ENCODE results near the gene ZNF418.
"Not testable (repeated sequence)": the region's sequence is repeated elsewhere in the genome, so short reads cannot be mapped to it uniquely, and the experiment has no call there.

ZNF418 gene

GRCh38 chr19:57934820-57935665, at the start of gene ZNF418:
ZNF418 (minus strand) TSS chr19:57935402; CDS start chr19:57933822, 1,580 bp downstream.
- DNase-seq (ENCODE audit: low read depth in 2 of 2) = peak; percentile 14 to 19

DNA sequence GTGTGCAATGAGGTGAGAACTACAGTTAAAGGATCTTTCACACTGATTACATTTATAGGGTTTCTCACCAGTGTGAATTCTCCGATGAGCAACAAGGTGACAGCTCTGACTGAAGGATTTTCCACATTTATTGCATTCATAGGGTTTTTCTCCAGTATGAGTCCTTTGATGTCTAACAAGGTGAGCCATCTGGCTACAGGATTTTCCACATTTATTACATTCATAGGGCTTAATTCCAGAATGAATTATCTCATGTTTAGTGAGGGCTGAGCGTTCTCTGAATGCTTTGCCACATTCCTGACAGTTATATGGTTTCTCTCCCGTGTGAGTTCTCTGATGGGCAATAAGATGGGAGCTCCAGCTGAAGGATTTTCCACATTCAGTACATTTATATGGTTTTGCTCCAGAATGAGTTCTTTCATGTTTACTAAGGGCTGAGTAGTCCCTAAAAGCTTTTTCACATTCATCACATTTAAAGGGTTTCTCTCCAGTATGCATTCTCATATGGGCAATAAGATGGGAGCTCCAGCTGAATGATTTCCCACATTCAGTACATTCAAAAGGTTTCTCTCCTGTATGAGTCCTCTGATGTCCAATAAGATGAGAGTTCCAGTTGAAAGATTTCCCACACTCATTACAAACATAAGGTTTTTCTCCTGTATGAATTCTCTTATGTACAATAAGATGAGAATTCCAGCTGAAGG, 43.5 kb upstream of the ZNF418 start:
- DNase-seq (ENCODE audit: low read depth in 2 of 2) = no peak

DNA sequence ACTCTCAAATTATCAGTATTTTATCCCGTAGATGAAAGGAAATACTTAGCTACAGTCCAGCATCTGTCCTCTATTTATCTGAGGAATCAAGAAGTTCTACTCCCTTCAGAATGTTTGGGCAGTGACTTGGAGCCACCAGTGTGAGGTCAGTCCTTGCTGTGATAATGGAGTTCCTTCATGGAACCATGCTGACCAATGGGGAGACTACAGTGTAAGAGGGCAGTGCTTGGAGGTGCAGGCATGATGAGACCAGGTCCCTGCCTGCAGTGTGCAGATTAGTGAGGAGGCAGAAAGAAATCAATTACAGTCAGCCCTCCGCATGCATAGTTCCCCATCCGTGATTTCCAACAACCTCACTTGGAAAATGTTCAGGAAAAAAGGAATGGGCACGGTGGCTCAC, 39.2 kb upstream of the ZNF418 start, which contains the start of gene C19orf18:
Gene C19orf18, minus strand, starts transcription at position 101 of the 400 bp plus-strand sequence. CDS start 102 bp downstream, outside the sequence.
- no peak for DNase-seq (ENCODE audit: low read depth in 2 of 2)

DNA sequence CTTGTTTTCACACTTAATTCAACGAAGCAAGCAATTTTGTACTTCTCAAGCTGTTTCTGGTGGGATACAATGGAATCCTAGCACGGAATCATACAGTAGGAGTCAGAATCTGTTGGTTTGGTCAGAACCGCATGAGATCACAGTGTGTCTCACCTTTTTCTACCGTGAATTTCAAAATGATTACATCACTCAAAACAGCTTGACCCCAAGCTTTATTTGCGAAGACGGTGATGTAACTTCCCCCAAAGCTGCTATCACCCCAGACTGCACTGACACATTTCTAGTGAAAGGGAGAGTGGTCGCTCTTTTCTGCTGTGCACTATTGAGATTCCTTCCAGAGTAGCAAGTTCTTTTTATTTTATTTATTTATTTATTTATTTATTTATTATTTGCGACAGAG, 29.6 kb upstream of the ZNF418 start:
- no peak for DNase-seq (ENCODE audit: low read depth in 2 of 2)

GRCh38 chr19:57961785-57962184, 26.6 kb upstream of the ZNF418 start:
- no peak for DNase-seq (ENCODE audit: low read depth in 2 of 2)

DNA sequence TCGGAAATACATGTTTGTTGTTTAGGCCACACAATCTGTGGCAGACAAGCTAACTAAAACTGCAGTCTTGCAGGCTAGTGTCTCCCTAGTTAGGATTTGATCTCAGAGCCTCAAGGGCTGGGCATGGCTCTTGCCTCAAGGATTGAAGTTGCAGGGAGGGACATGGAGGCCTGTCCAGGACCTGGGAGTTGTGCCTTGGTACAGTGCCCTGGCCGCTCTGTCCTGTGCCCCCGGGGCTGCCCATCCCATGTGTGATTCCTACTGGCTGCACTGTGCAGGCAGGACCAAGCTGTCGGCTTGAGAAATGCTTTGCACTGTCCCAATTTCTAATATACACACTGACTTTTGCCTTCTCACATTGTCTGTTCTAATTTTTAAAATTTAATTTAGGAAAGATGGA, 19.8 kb upstream of the ZNF418 start:
- no peak for DNase-seq (ENCODE audit: low read depth in 2 of 2)

DNA sequence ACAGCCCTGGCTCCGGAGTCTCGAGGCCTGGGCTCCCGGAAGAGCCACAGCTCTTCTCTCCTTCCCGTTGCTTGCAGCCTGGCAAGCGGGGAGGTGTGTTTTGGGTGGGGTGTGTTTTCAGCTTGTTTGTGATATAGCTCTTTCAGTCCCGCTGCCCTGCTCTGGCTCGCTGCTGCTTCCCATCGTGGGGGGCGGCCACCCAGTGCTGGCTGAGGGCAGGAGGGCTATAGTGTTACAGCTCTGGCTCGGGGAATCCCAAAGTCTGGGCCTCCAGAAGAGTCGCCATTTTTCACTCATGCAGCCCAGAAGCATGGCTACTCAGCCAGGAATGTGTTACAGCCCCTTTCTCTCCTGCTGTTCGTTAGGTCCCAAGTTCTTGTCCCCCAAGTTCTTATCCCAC, 14.5 kb upstream of the ZNF418 start:
- no peak for DNase-seq (ENCODE audit: low read depth in 2 of 2)

DNA sequence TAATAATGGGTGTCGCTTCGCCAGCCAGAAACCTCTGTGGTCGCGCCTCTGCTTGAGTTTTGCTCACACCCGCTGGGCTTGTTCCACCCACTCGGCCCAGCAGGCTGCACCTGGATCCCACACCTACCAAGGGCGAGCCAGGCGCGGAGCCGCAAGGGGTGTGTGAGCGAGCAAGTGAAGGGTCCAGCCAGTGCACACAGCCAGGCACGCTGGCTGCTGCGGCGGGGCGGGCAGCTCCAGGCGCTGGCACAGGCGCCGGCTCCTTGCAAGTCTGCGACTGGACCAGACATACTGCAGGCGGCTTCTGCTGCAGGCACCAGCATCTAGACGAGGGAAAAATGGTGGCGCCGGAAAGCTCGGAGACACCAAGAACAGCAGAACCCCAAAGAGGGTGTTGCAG, 14.1 kb upstream of the ZNF418 start:
- no peak for DNase-seq (ENCODE audit: low read depth in 2 of 2)

GRCh38 chr19:57947419-57948134, 12.4 kb upstream of the ZNF418 start, which contains the start of gene ZNF256:
ZNF256 (minus strand) TSS chr19:57947706; CDS start chr19:57947474, 232 bp downstream.
- peak; percentile 73 to 82 for DNase-seq (ENCODE audit: low read depth in 2 of 2)

- DNase-seq (ENCODE audit: low read depth in 2 of 2) = no peak
Observed at GRCh38 chr19:57947088-57947418, 11.9 kb upstream of the ZNF418 start.

- DNase-seq (ENCODE audit: low read depth in 2 of 2) = no peak
Observed at GRCh38 chr19:57946316-57946715, 11.1 kb upstream of the ZNF418 start.

GRCh38 chr19:57941593-57941992, 6.4 kb upstream of the ZNF418 start:
- no peak for DNase-seq (ENCODE audit: low read depth in 2 of 2)

- DNase-seq (ENCODE audit: low read depth in 2 of 2) = no peak
Observed at GRCh38 chr19:57935731-57936130, 529 bp upstream of the ZNF418 start.

DNA sequence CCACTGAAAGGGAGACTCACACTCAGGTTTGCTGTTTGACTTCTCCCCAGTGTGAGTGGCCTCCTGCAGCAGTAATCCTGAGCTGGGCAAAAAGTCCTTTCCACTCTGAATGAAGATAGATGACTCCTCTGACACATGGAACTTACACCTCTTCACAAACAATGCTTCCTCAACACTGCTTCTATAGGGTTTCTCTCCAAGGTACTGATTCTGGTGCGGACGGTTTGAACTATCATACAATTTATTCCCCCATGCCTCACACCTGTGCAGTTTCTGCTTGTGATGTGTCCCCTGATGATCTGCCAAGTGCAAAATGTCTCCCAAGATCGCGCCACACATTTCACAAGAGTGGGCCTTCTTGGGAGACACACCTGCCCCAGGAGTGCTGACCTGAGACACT, 7.6 kb downstream of the ZNF418 start:
- DNase-seq (ENCODE audit: low read depth in 2 of 2) = no peak

DNA sequence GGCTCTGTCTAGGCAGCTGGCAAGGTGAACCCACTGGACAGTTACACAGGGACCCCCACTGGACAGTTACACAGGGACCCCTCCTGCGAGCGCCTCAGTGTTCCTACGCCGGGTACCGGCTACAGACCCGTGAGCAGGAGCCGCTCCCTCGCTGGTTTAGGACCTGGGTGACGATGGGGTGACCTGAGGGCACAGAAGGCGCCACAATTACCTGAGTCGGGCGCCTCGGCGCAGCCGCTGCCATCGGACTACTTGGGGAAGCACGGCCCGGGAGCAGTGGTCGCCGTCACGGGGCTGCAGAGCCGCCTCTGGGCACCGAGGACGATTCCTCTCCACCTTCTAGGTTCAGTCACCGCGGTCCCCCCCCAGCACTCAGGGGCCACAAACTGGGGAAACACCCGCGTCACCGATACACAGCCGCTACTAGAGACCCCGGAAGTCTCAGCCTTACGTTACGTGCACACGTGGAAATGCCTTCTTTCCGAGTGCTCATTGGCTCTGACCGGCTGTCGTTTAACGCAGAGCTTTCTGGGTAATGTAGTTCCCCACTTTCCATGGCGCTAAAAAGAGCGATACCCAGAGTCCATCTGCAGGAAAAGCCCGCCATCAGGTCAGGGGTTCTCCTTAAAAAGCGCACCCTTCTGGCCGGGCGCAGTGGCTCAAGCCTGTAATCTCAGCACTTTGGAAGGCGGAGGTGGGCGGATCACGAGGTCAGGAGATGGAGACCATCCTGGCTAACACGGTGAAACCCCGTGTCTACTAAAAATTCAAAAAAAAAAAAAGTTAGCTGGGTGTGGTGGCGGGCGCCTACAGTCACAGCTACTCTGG, 18.8 kb downstream of the ZNF418 start, which contains the start of gene ZNF417:
Gene ZNF417, minus strand, starts transcription at position 425 of the 828 bp plus-strand sequence. Its CDS starts 181 bp downstream, at position 244.
- peak; percentile 74 to 80 for DNase-seq (ENCODE audit: low read depth in 2 of 2)

DNA sequence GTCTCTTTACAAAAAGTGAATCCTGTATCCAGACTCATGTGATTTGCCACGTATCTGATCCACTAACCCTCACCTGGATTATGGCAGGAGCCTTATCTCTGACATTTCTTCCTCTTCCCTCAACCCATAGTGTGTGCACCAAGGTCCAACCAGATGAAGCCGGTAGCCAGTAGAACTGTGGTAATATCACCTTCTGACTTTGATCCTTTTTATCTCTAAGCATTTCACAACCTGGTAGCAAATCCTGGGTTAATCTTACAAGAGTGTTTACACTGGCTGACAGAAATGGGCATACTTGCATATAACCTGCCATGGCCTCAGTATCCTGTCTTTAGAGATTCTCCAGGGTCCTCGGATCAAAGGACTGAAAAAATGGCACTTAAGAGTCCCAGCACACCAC, 20.7 kb downstream of the ZNF418 start:
- DNase-seq (ENCODE audit: low read depth in 2 of 2) = no peak

DNA sequence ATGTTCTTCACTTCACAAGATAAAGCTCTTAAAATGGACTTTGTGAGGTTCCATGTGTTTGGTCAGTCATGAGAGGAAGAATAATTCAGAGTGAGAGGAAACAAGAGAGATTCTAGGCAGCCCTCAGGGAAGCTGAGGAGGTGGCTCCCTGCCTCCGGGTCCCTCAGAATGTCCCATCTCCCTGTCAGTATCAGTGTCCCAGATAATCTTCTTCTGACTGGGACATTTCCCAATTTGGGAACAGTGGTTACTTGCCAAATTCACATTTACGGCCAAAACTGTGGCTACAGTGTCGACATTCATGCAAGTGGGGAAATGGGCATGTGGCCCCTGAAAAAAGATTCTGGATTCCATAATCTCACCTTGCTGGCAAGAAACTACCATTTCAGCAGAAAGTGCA, 27.8 kb downstream of the ZNF418 start:
- DNase-seq (ENCODE audit: low read depth in 2 of 2) = no peak

DNA sequence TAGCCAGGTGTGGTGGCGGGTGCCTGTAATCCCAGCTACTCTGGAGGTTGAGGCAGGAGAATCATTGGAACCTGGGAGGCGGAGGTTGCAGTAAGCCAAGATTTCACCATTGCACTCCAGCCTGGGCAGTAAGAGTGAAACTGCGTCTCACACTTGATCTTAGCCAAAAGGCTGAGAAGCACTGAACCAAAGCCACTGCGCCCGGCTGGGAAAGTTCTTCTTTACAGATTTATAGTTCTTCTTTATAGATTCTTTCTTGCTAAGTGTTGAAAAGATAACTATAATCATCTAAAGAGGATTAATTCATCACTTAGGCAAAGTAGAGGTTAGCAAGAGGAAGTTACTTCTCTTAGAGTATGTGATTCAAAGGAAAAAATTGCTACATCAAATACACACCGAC, 29.9 kb downstream of the ZNF418 start:
- DNase-seq (ENCODE audit: low read depth in 2 of 2) = no peak

GRCh38 chr19:57903618-57904184, 31.5 kb downstream of the ZNF418 start:
- DNase-seq (ENCODE audit: low read depth in 2 of 2) = no peak

DNA sequence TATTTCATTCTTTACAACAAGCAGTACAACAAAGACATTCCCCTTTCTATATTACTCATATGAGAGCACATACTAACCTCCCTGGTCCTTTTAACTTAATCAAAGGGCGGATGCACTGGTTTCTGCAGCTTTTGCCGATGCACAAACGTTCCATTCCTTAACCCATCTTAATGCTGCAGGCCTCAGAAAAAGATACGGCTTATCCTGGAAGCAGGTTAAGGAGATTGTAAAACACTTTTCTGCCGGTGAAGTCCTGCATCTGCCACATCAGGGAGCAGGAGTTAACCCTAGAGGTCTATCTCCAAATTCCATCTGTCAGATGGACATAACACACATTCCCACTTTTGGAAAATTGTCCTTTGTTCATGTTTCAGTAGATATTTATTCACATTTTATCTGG, 34.9 kb downstream of the ZNF418 start:
- DNase-seq (ENCODE audit: low read depth in 2 of 2) = no peak

DNA sequence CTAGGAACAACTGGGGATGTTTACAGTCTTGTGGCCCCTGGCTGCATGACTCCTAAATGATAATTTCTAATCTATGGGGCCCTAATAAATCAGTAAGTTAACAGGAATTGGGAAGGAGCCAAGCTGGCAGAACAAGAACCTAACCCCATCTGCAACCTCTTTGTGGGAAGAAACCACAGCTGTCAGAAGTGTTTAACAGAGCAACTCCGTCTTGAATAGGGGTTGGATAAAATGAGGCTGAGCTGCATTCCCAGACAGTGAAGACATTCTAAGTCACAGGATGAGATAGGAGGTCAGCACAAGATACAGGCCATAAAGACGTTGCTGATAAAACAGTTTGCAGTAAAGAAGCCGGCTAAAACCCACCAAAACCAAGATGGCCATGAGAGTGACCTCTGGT, 44.5 kb downstream of the ZNF418 start:
- not testable (repeated sequence) for DNase-seq (ENCODE audit: low read depth in 2 of 2)
